Measurements from ENCODE around the gene ARID1B. TPM values are rescaled to one million over a fixed set of nuclear protein-coding genes. Genes with fewer than 3 reads are reported as not detected.

Gene ARID1B
- total and polyA plus RNA-seq, 10 of the 15 experiments (the other 5 are each of a cell fraction or from before 2014, with no cell fraction given), result 24.7 to 133 (median 54.6) TPM

- Histone ChIP-seq H3K4me2 (ENCODE audit: control insufficient read depth, insufficient read depth) (no peak overlapping the region; the same call in 1 of the 2 replicates), H3K9ac (ENCODE audit: control insufficient read depth, insufficient read depth, low read length) (no peak overlapping the region), H2AFZ (ENCODE audit: control insufficient read depth, low read depth, low read length) (no peak overlapping the region), H3K27me3 (replicated peaks in 1 of 2; ENCODE audit: control insufficient read depth in 2 of 2, insufficient read depth in 2 of 2, low read length in 1 of 2) (no peaks in the 10 kb centered on the region), H3K36me3 (ENCODE audit: control insufficient read depth in 2 of 2, insufficient read depth in 2 of 2, low read length in 1 of 2) (no peaks in the 10 kb centered on the region), H3K9me3 (replicated peaks; ENCODE audit: control insufficient read depth, insufficient read depth, low read length) (no peaks in the 10 kb centered on the region), H3K4me1 (ENCODE audit: control insufficient read depth, insufficient read depth, low read length) (peaks cover 32% of the 10 kb centered on the region), H3K79me2 (ENCODE audit: control insufficient read depth, insufficient read depth, low read length) (peaks cover 84% of the 10 kb centered on the region), H3K4me3 (no peak overlapping the region), H4K20me1 (ENCODE audit: control insufficient read depth, insufficient read depth) (peaks cover 8% of the 10 kb centered on the region), H3K27ac (ENCODE audit: control insufficient read depth, insufficient read depth) (no peak overlapping the region)
- SMC1A ChIA-PET (ENCODE audit: uncharacterized antibody, unreplicated experiment), result interaction anchor here (0.7 to 2.7 kb wide), 16 partner anchors 9 to 321 kb away, joined by 3 to 13 read pairs (median 4); no protein-coding TSS in a partner anchor
- DNase-seq (ENCODE audit: low read depth, low spot score), result no peak
- CTCF ChIA-PET, result interaction anchor here (0.7 to 2.4 kb wide), 6 partner anchors 9 to 320 kb away, joined by 3 to 8 read pairs (median 4); no protein-coding TSS in a partner anchor
- in situ Hi-C loops (cut with MboI) (no loop called here), intact Hi-C loops (cut with micrococcal nuclease; ENCODE audit: unreplicated experiment) (no loop called here)
- POLR2A ChIA-PET, result interaction anchor here (0.5 to 1.0 kb wide), 3 partner anchors 31 to 82 kb away, joined by 3 to 4 read pairs (median 3); no protein-coding TSS in a partner anchor
- RAD21 ChIA-PET (ENCODE audit: unreplicated experiment), result interaction anchor here (0.6 to 1.8 kb wide), 8 partner anchors 9 to 319 kb away, joined by 3 to 5 read pairs (median 3); no protein-coding TSS in a partner anchor
- no peak for FAIRE-seq
- ATAC-seq, result no peak
- TF ChIP-seq BRCA1 (IDR thresholded peaks at IDR 0.05; ENCODE audit: low read depth, low read length) (no peak), NFYB (IDR thresholded peaks at IDR 0.05; ENCODE audit: insufficient read depth, low read depth, low read length) (no peak), NR2C2 (IDR thresholded peaks at IDR 0.05; ENCODE audit: borderline replicate concordance, control insufficient read depth, insufficient read length, low read depth) (no peak), TARDBP (IDR thresholded peaks at IDR 0.05; ENCODE audit: borderline replicate concordance) (no peak), TCF3 (IDR thresholded peaks at IDR 0.05; ENCODE audit: borderline replicate concordance, insufficient read depth, low read depth, low read length) (no peak), USF1 (IDR thresholded peaks at IDR 0.05; ENCODE audit: borderline replicate concordance, extremely low read length, insufficient read depth, low read depth, low read length) (no peak)
- WGBS (ENCODE audit: insufficient coverage, insufficient replicate concordance, low lambda C conversion rate, missing lambda C conversion rate), result 95% methylated on average over 4 of the region's 4 CpGs
- BruUV-seq (replicated peaks), result no TSS peak
These were observed 107.1 kb downstream of the ARID1B start for GRCh38 chr6:156884306-156884705.

Data from GM12878 (cell line).